Retina (tissue), 1 donor: ENCODE measurements around the gene FKBP9.

Source experiments
- DNase-seq: peaks from one replicate; pipeline ENCODE4 v3.0.0-alpha.2; 2016

Gene FKBP9

DNA sequence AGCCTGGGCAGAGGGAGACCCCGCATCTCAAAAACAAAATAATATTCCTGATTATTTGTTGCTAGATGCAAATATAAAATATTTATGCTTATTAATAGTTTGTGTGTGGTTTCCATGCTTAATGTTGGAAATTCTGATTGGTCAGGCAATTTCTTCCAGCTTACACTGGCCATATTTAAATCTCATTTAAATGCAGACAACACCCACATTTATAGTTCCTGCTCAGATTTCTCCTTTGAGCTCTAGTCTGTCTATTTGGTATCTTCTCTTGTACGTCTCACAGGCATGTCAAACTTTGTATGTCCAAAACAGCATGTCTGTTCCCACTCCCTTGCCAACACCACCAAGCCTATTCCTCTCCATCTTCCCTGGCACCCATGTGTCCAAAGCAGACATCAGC, 52.5 kb downstream of the FKBP9 start:
- no peak for DNase-seq

DNA sequence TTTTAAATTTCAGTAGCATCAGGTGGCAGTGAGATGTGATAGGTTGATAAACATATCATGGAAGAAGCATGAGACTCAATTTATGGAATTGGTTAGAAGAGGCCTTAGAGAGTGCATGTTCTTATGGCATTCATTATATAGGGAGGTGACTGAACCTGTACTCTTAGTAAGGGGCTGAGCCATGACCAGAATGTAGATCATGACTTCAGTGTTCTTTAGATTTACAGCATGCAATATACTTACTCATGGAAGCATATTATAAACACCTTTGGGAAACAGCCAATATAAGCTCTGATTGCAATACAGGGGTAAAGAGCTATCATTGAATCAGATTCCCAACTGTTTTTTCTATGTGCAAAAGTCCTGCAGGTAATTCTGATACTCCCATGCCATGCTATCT, 55.1 kb downstream of the FKBP9 start:
- no peak for DNase-seq

DNA sequence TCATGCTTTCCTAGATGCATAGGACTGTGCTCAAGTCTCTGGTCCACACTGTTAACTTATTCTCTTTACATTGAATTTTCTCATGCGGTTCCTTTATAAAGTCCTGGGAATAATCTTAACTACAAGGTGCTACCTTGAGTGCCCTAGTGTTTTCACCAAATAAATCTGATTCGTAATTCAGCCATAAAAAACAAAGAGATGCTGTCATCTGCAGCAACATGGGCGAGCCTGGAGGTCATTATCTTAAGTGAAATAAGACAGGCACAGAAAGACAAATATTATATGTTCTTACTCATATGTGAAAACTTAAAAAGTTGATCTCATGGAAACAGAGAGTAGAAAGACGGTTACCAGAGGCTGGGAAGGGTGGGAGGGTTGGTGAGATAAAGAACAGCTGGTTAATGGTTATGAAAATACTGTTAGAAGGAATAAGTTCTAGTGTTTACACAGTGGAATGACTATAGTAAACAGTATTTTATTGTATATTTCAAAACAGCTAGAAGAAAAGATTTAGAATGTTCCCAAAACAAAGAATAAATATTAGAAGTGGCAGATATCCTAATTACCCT, 67.0 kb downstream of the FKBP9 start:
- DNase-seq = no peak

DNA sequence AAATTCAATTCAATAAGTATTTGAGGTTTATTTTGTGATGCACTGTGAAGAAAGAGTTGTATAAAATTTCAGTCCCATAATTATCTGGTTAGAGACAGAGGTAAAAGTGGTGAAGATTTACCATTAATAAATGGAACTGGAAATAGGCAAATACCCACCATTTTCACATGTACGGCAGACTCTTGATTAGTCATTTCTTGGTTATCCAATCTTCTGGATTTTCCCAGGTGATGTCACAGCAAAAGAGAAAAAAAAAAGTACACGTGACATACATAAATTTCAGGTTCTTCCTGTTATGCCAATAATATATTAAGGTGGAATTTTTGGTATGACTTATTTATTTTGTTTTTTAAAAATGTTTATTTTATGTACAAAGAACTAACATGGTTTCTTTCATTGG, 78.5 kb downstream of the FKBP9 start:
- no peak for DNase-seq

DNA sequence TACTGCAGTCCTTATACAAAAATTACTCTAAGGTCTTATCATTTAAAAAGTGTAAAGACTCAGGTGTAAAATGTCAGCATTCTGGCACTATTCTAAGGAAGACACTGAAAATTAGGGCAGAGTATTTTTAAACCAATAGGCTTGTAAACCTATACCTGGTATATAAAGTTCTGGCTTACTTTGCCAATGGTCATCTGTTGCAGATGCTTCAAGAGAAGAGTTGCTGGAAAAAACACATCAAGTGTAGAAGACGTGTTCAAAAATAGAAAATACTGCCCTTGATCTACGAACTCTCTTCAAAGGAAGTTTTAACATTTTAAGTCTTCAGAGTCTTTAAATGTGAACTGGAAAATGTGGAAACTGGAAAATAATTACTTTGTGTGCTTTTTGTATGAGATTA, 81.4 kb downstream of the FKBP9 start:
- DNase-seq = no peak

DNA sequence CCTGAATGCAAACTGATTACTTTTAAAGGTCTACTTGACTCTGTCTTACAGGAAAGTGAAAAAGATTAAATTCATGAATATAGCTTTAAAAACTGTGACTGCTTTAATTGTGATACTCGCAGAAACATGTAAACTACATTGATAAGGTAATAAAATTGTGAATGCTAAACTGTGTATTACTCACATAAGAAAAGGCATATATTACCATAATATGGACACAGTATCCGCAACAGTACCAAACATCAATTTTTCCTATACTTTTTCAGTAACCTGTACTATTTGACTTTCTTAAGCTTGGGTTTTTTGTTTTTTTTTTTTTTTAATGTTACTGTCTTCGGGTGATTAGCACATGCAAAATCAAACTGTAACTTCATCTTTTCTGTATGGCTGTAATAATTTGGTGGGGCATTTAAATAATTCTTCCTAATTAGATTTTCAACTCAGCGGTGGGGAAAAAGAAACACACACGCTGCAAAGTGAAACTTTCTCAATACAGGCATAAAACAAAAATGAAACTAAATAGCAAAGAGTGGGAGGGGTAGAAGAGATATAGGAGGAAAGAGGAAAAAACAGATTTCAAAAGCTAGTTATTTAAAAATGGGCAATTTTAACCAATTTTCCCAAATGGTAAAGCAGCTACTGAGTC, 82.1 kb downstream of the FKBP9 start:
- no peak for DNase-seq

DNA sequence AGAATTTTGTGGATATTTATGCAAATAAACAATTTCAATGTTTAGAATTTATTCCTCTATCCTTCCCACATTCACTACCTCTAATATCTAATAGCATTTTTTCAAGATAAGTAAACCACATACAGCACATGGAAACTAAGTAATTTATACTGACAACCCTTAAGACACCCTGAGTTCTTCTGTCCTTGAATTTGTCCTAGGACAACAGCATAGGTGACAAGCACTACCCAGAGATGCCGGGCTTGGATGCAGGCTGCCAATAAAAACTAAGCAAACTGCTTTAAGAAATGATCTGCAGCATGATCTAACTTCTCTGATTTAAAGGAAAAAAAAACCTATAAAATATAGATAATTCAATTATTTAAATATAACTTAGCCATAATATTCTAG, 82.7 kb downstream of the FKBP9 start:
- no peak for DNase-seq

DNA sequence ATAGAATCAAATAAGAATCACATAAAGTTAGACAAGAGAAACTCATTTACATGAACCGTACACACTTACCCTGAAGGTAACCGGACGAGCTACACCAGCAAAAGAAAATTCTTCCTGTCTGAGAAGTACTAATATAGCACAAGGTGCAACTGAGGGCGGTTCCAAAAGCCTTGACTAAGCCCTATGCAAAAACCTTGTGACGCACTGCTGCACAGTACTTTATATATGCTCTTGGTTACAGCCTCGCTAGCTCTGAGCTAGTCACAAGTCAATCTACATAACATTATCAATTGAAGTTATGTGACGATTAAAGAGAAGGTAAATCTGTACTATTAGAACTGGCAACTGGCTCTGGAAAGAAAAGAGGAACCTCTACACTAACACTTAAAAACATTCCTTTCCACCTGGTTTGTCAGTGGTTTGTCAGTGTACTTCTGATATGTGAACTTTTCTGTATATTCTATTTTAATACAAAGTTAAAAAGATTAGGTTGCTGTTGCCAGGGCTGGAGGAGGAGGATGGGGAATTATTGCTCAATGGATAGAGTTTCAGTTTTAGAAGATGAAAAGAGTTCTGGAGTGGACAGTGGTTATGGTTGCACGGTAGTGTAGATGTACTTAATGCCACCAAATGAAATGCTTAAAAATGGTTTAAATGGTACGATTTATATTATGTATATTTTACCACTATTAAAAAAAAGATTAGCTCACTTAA, 83.7 kb downstream of the FKBP9 start:
- no peak for DNase-seq

DNA sequence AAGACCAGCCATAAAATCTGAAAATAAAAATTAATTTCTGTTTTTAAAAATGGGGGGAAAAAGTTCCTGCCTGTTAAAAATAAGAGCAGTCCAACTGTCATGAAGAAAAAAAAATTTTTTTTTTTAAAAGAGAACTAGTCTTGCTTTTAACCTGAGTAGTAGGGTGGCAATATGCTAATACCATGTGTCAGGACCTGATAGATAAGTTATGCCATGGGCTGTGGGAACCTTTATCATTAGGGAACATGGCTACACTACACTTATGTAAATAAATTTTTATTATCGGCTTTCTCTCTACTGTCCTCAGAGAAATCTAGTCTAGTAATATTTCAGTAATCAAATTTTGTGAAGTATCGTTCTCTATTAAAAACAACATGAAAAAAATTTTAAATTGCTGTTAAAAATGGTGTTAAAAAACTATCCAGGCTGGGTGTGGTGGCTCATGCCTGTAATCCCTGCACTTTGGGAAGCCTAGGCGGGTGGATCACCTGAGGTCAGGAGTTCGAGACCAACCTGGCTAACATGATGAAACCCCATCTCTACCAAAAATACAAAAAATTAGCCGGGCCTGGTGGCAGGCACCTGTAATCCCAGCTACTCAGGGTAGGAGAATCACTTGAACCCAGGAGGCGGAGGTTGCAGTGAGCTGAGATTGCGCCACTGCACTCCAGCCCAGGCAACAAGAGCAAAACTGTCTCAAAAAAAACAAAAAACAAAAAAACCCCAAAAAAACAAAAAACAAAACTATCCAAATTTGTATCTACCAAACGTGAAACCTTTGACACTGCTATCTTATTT, 84.6 kb downstream of the FKBP9 start:
- DNase-seq = no peak

DNA sequence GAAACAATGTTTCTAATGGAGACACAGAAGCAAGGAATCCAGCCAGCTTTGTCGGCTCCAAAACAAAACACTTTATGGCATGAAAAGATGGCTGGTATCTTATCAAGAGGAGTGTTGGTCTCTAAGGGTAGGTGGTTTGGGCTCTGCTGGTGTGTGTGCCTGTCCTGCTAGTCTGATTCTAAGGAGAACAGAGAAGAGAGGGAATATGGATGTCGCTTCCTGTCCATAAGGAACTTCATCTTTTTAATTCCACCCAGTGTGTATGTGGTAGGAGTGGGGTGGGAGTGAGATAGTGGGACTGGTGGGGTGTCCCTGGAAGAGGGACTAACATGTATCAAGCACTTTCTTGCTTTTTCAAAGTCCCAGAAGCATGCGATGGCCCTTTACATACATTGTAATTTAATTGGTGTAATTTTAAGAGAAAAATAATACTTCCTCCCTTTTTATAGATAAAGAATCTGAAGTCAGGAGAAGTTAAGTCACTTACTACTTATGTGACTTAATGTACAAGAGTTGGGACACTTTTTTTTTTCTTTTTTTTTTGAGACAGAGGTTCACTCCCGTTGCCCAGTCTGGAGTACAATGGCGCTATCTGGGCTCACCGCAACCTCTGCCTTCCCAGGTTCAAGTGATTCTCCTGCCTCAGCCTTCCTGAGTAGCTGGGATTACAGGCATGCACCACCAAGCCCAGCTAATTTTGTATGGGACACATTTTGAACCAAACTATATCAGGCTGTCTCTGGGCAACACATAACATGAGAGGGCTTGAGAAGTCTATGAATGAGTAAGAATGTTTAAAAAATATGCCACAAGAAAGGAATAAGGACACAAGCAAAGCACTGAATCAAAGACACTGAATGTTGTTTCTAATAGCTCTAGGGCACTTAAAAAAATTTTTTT, 86.5 kb downstream of the FKBP9 start:
- no peak for DNase-seq

DNA sequence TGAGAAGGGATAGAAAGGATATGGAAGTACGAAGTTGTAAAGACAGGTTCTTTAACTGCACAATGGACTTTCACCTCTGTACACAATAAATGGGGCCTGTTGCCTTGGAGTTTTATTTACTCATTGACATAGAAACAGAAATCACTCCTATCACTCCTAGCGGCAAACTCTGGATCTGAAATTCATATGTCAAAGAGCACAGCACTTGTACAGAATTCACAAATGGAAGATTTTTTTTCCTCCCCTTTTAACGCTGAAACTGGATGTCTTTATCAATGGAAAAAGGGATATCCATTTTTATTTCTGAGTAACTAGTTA, 87.1 kb downstream of the FKBP9 start:
- no peak for DNase-seq

DNA sequence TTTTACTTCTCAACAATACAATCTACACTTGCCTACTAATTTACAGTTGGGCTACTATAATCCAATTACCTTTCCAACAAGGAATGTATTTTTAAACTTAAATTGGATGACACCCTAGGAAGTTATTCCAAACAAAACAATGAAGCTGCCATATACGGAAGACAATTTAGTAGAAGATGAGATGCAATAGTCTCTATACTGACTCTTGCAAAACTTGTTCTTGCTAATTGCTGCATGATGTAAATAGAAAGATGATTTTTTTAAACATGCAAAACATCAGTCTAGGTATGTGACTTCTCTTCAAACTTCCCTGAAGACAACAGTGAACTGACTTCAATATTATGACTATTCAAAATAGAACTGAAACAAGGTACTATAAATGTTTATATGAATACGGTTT, 87.7 kb downstream of the FKBP9 start:
- DNase-seq = no peak

DNA sequence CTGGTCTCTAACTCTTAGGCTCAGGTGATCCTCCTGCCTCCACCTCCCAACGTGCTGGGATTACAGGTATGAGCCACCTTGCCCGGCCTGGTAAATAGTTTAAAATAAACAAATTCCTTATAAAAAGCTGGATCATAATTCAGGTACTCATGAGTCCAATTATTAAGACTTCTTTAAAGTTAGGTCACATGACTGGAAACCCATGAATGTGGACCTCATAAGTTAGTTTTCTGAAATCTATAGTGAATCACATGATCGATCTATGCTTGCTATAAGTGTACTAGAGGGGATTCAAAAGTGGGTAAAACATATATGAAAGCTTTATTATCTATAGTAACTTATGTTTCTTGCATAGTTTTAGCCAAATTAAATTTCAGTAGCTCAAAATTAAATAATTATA, 91.0 kb downstream of the FKBP9 start:
- DNase-seq = no peak

DNA sequence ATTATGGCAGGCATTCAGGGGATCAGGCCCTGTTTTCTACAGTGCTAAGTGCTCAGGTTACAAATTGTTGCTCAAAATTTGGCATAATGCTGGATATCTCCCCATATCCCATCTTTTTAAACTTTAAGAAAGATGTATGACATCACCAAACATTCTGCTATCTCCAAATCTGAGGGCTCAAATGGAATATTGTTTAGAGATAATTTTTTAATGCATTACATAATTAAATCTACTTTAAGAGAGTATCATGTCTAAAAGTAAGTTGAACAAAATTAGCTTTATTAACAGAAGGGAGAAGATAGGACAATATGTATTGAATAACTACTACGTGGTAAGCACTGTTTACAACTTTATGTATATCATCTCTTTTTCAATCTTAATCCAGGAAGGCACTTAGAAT, 91.5 kb downstream of the FKBP9 start:
- DNase-seq = no peak

DNA sequence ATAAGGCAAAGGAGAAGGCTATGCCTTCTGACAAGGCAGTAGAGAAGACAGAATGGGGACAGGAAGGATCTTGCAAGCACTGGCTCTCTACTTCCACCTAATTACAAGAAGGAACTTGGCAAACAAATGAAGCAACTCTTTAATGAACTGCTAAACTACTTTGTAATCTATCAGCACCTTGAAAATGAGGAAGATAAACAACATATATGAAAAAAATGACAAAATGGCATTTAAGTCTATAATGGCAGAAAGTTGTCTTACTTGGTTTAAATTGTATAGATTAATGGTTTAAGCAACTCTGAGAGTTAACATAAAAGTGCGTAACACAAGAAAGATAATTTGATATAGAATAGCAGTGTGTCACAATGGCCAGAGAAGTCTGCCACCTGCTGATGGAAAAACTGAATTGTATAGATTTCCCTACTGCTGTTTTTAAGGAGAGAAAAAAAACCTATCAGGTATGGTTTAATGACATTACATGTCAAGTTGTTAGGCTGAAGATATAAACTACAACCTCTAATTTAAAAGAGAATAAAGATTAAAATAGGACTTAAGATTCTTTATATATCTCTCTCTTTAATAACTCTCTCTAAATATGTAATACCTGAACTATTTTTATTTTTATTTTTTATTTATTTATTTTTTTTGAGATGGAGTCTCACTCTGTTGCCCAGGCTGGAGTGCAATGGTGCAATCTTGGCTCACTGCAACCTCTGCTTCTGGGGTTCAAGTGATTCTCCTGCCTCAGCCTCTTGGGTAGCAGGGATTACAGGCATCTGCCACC, 93.5 kb downstream of the FKBP9 start:
- no peak for DNase-seq

DNA sequence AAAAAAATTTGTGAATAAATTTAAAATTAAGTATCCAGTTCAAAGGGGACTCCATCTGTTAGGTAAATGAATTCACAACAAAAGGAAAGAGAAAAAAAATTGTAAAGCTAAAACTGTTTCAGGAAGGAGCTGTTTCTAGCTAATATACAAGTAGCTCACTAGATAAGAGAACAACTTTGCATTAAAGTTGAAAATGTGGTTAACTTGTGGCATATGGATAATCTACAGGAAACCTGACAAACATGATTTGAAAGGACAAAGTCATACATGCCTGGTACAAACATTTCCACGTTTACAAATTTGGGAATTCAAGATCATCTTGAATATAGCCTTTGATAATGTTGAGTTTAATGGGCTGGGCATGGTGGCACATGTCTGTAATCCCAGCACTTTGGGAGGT, 96.5 kb downstream of the FKBP9 start:
- DNase-seq = no peak

DNA sequence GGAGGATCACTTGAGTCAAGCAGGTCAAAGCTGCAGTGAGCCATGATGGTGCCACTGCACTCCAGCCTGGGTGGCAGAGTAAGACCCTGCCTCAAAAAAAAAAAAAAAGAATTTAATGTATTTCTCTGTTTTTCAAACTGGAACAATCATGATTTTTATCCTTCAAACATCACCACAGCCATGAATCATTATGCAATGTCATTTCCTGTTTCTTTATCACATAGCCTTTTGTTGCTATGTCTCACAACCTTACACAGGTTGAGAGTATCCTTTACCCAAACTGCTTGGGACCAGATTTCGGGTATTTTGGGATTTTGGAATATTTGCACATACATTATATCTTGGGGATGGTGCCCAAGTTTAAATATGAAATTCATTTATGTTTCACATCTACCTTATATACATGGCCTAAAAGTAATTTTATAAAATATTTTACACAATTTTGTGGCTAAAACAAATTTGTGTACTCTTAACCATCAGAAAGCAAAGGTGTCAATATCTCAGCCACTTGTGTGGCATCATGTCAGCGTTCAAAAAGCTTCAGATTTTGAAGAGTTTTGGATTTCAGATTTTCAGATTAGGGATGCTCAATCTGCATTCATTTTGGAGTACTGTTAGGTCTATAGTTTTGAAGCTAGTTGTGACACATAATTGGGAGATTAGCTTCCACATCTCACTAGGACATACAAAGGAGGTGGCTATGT, 97.2 kb downstream of the FKBP9 start:
- no peak for DNase-seq

DNA sequence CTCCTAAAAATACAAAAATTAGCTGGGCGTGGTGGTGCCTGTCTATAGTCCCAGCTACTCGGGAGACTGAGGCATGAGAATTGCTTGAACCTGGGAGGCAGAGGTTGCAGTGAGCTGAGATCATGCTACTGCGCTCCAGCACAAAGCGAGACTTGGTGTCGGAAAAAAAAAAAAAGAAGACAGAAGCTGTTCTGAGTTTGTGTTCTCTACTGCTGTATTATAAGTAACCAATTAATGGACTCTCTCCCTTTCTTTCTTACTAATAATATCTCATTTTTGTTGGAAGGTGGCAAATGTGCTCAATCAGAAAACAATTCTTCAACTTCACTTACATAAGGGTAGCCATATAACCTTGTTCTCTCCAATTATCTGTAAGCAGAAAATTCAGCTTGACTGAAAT, 97.9 kb downstream of the FKBP9 start:
- no peak for DNase-seq
